Heart left ventricle (tissue), 13 donors: ENCODE data around the gene SOBP.

Experiments used
- POLR2A ChIP-seq, 2 donors: fragments of 450-650 bp; IDR thresholded peaks; one replicate each; pipeline ENCODE4 v1.6.1; 2017; ENCODE audit warnings: antibody characterized with exemption in 2 of 2, mild to moderate bottlenecking in 2 of 2, moderate library complexity in 2 of 2
- TF ChIP-seq, protein P1 (sequence below), 12 donors: fragments of 200-600 bp; sonication (generic) in 4 of 12; IDR thresholded peaks; one replicate each; pipeline versions ENCODE4 v1.5.0 to v1.8.0; 2018 to 2022; ENCODE audit warnings: antibody characterized with exemption in 12 of 12, mild to moderate bottlenecking in 5 of 12
- donor health status: ischemic (EF 13 %, LVEDD 7.1; RV severe dilation, severe dysfunction).
- donor health status: DM: no; HTN: yes; CAD: no.
- donor health status: DM: no; HTN: no; CAD: no.
- donor health status: ischemic (EF 25% LVEDD 6.9; RV normal size, moderate dysfunction).
- donor health status: ischemic (EF 25% LVEDD 5.7; RV mildly dilated, moderate dysfunction).
- donor health status: ischemic (EF 35%, LVEDD 5.7; RV mildly dilated, moderate dysfunction).
- donor health status: nonischemic (EF 11% LVEDD 7.7; RV severe dilation, severe dysfunction).
- donor health status: DM: yes; HTN: yes; CAD: no.
- donor health status: PGD.
- donor health status: ischemic (EF 29% LVEDD 5.4; RV normal size, mild dysfunction).
- donor health status: nonischemic (EF 23%, LVEDD 6.1; RV moderate dilation, normal function).

- TF ChIP-seq, protein P1, sequence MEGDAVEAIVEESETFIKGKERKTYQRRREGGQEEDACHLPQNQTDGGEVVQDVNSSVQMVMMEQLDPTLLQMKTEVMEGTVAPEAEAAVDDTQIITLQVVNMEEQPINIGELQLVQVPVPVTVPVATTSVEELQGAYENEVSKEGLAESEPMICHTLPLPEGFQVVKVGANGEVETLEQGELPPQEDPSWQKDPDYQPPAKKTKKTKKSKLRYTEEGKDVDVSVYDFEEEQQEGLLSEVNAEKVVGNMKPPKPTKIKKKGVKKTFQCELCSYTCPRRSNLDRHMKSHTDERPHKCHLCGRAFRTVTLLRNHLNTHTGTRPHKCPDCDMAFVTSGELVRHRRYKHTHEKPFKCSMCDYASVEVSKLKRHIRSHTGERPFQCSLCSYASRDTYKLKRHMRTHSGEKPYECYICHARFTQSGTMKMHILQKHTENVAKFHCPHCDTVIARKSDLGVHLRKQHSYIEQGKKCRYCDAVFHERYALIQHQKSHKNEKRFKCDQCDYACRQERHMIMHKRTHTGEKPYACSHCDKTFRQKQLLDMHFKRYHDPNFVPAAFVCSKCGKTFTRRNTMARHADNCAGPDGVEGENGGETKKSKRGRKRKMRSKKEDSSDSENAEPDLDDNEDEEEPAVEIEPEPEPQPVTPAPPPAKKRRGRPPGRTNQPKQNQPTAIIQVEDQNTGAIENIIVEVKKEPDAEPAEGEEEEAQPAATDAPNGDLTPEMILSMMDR (IDR thresholded peaks at IDR 0.05) = no peak
- TF ChIP-seq POLR2A (IDR thresholded peaks at IDR 0.05) = no peak
Observed at GRCh38 chr6:107673076-107673494, 183.2 kb downstream of the SOBP start.
